ENCODE results near the gene IGLL1. TPM values are rescaled to one million over a fixed set of nuclear protein-coding genes. Genes with fewer than 3 reads are reported as not detected.

Gene IGLL1
- total and polyA plus RNA-seq, 5 experiments from 2014 or later: not detected

GRCh38 chr22:23534201-23534850 lies 45.8 kb downstream of the IGLL1 start:
- H3K4me1 Mint-ChIP-seq: peaks cover 6 to 12% (median 6%) of the 10 kb centered on the region in 4 donors
- H3K27me3 Mint-ChIP-seq: peaks cover 0 to 10% (median 2%) of the 10 kb centered on the region in 5 donors
- no peak for DNase-seq
- no peaks in the 10 kb centered on the region for H3K36me3 Mint-ChIP-seq
- H3K27ac Mint-ChIP-seq: no peak overlapping the region
- H3K9me3 Mint-ChIP-seq: no peaks in the 10 kb centered on the region
- POLR2A ChIA-PET: no interaction called here
- no peak overlapping the region for H3K4me3 Mint-ChIP-seq
- ATAC-seq: no peak

- DNase-seq: no peak
- H3K4me3 Mint-ChIP-seq: no peak overlapping the region
- no peak overlapping the region for H3K27ac Mint-ChIP-seq
- peaks cover under 1 to 7% (median 3%) of the 10 kb centered on the region in 4 donors for H3K4me1 Mint-ChIP-seq
- no peaks in the 10 kb centered on the region for H3K9me3 Mint-ChIP-seq
- POLR2A ChIA-PET: no interaction called here
- peaks cover 0 to 15% (median 5%) of the 10 kb centered on the region in 5 donors for H3K27me3 Mint-ChIP-seq
- no peaks in the 10 kb centered on the region for H3K36me3 Mint-ChIP-seq
- no peak for ATAC-seq
Observed at GRCh38 chr22:23533771-23534191, 46.3 kb downstream of the IGLL1 start.

GRCh38 chr22:23533328-23533762 lies 46.7 kb downstream of the IGLL1 start:
- Mint-ChIP-seq H3K9me3 (no peaks in the 10 kb centered on the region), H3K27ac (peak overlapping the region in 1 of 10 donors; percentile 23), H3K27me3 (peaks cover 0 to 19% (median 9%) of the 10 kb centered on the region in 5 donors), H3K4me1 (peaks cover 0 to 6% (median 3%) of the 10 kb centered on the region in 4 donors), H3K36me3 (no peaks in the 10 kb centered on the region), H3K4me3 (no peak overlapping the region)
- ATAC-seq (peak; percentile 63 to 66), DNase-seq (no peak)
- POLR2A ChIA-PET: no interaction called here

- POLR2A ChIA-PET: no interaction called here
- H3K27ac Mint-ChIP-seq: peak overlapping the region in 1 of 10 donors; percentile 23
- peaks cover 0 to 6% (median 3%) of the 10 kb centered on the region in 4 donors for H3K4me1 Mint-ChIP-seq
- H3K27me3 Mint-ChIP-seq: peaks cover 0 to 20% (median 9%) of the 10 kb centered on the region in 5 donors
- no peak for ATAC-seq
- no peak overlapping the region for H3K4me3 Mint-ChIP-seq
- no peaks in the 10 kb centered on the region for H3K9me3 Mint-ChIP-seq
- no peak for DNase-seq
- H3K36me3 Mint-ChIP-seq: no peaks in the 10 kb centered on the region
Observed at GRCh38 chr22:23532731-23533130, 47.4 kb downstream of the IGLL1 start.

- Mint-ChIP-seq H3K4me3 (no peak overlapping the region), H3K4me1 (peaks cover 0 to 6% (median 3%) of the 10 kb centered on the region in 4 donors), H3K27ac (no peak overlapping the region), H3K9me3 (no peaks in the 10 kb centered on the region), H3K36me3 (no peaks in the 10 kb centered on the region), H3K27me3 (peaks cover 2 to 20% (median 9%) of the 10 kb centered on the region in 5 donors)
- DNase-seq (no peak), ATAC-seq (no peak)
- POLR2A ChIA-PET: no interaction called here
Observed at GRCh38 chr22:23531966-23532705, 48.0 kb downstream of the IGLL1 start.

- ATAC-seq (no peak), DNase-seq (no peak)
- Mint-ChIP-seq H3K4me1 (peaks cover 0 to 5% (median 3%) of the 10 kb centered on the region in 4 donors), H3K27ac (no peak overlapping the region), H3K36me3 (no peaks in the 10 kb centered on the region), H3K9me3 (no peaks in the 10 kb centered on the region), H3K27me3 (peaks cover 2 to 20% (median 10%) of the 10 kb centered on the region in 5 donors), H3K4me3 (no peak overlapping the region)
- POLR2A ChIA-PET: no interaction called here
Observed at GRCh38 chr22:23531283-23531956, 48.7 kb downstream of the IGLL1 start.

- POLR2A ChIA-PET: no interaction called here
- H3K4me1 Mint-ChIP-seq: peaks cover 0 to 4% (median 1%) of the 10 kb centered on the region in 4 donors
- no peak overlapping the region for H3K27ac Mint-ChIP-seq
- H3K4me3 Mint-ChIP-seq: no peak overlapping the region
- no peaks in the 10 kb centered on the region for H3K9me3 Mint-ChIP-seq
- DNase-seq: no peak
- H3K36me3 Mint-ChIP-seq: no peaks in the 10 kb centered on the region
- ATAC-seq: no peak
- peaks cover 2 to 20% (median 10%) of the 10 kb centered on the region in 5 donors for H3K27me3 Mint-ChIP-seq
Observed at GRCh38 chr22:23530766-23531282, 49.3 kb downstream of the IGLL1 start.

- H3K27ac Mint-ChIP-seq: no peak overlapping the region
- H3K9me3 Mint-ChIP-seq: no peaks in the 10 kb centered on the region
- POLR2A ChIA-PET: interaction anchor here (0.6 kb wide), 1 partner anchor 14 kb away, joined by 3 read pairs; no protein-coding TSS in a partner anchor
- H3K27me3 Mint-ChIP-seq: peaks cover 2 to 20% (median 12%) of the 10 kb centered on the region in 5 donors
- no peaks in the 10 kb centered on the region for H3K36me3 Mint-ChIP-seq
- peaks cover 0 to 4% (median 1%) of the 10 kb centered on the region in 4 donors for H3K4me1 Mint-ChIP-seq
- ATAC-seq: no peak
- H3K4me3 Mint-ChIP-seq: no peak overlapping the region
- no peak for DNase-seq
Observed at GRCh38 chr22:23530106-23530505, 50.0 kb downstream of the IGLL1 start.

GRCh38 chr22:23529166-23530103 lies 50.7 kb downstream of the IGLL1 start:
- Mint-ChIP-seq H3K9me3 (no peaks in the 10 kb centered on the region), H3K4me1 (peaks cover 0 to 4% (median 1%) of the 10 kb centered on the region in 4 donors), H3K4me3 (no peak overlapping the region), H3K27me3 (peaks cover 2 to 20% (median 12%) of the 10 kb centered on the region in 5 donors), H3K36me3 (no peaks in the 10 kb centered on the region), H3K27ac (no peak overlapping the region)
- POLR2A ChIA-PET: no interaction called here
- no peak for ATAC-seq
- DNase-seq: no peak

GRCh38 chr22:23527971-23528740 lies 51.9 kb downstream of the IGLL1 start:
- H3K27me3 Mint-ChIP-seq: peaks cover 2 to 14% (median 10%) of the 10 kb centered on the region in 5 donors
- DNase-seq (no peak), ATAC-seq (no peak)
- H3K4me3 Mint-ChIP-seq: peak overlapping the region in 1 of 10 donors; percentile 29
- H3K4me1 Mint-ChIP-seq: peaks cover 0 to 1% (median under 1%) of the 10 kb centered on the region in 4 donors
- no peaks in the 10 kb centered on the region for H3K9me3 Mint-ChIP-seq
- POLR2A ChIA-PET: no interaction called here
- no peaks in the 10 kb centered on the region for H3K36me3 Mint-ChIP-seq
- H3K27ac Mint-ChIP-seq: no peak overlapping the region

- H3K4me3 Mint-ChIP-seq: no peak overlapping the region
- peaks cover 3 to 12% (median 12%) of the 10 kb centered on the region in 5 donors for H3K27me3 Mint-ChIP-seq
- peaks cover 0 to 6% (median 1%) of the 10 kb centered on the region in 4 donors for H3K4me1 Mint-ChIP-seq
- no peak for DNase-seq
- ATAC-seq: no peak
- no peaks in the 10 kb centered on the region for H3K36me3 Mint-ChIP-seq
- H3K9me3 Mint-ChIP-seq: no peaks in the 10 kb centered on the region
- H3K27ac Mint-ChIP-seq: no peak overlapping the region
- POLR2A ChIA-PET: no interaction called here
Observed at GRCh38 chr22:23526596-23527316, 53.3 kb downstream of the IGLL1 start.
